GM12878 (cell line): ENCODE measurements around the gene REEP3. TPM values are rescaled to one million over a fixed set of nuclear protein-coding genes. Genes with fewer than 3 reads are reported as not detected.

Experiments
- ATAC-seq: fragments of 200-7000 bp; cut with Tn5 transposase; 3 replicates; pipeline ENCODE4 v1.9.1; 2020; ENCODE audit warnings: mild to moderate bottlenecking, moderate library complexity
- BruUV-seq: library from RNA; stranded (reverse); fragments of 400-500 nt; replicated peaks from 2 replicates; lab custom pipeline; 2021; lab: Mats Ljungman, UMichigan
- CTCF ChIA-PET: fragments of 300-600 bp; sonication (Branson Sonifier 250); formaldehyde crosslinking; extraction: SDS; loops from one replicate; lab custom pipeline; 2021; ENCODE audit warnings: inconsistent platforms; lab: Yijun Ruan, JAX
- POLR2A ChIA-PET: fragments of 350-600 bp; formaldehyde crosslinking; extraction: SDS; loops from one replicate; lab custom pipeline; 2021; ENCODE audit warnings: inconsistent platforms; lab: Charles Lee
- RAD21 ChIA-PET: fragments of 300-600 bp; sonication (Branson Sonifier 250); formaldehyde crosslinking; loops from one replicate; lab custom pipeline; 2023; ENCODE audit warnings: antibody characterized with exemption; ENCODE audit not compliant: unreplicated experiment; lab: Charles Lee
- SMC1A ChIA-PET: fragments of 300-600 bp; sonication (Branson Sonifier 250); formaldehyde crosslinking; loops from one replicate; lab custom pipeline; 2023; ENCODE audit not compliant: unreplicated experiment, uncharacterized antibody; lab: Charles Lee
- DNase-seq: peaks from one replicate; pipeline ENCODE4 v3.0.0-alpha.2; 2011; ENCODE audit warnings: low read depth, low spot score
- FAIRE-seq: peaks from 3 replicates; lab custom pipeline; 2011; peaks lifted over from hg19 to GRCh38; lab: Jason Lieb, UNC
- H2AFZ ChIP-seq: 2 replicates; pipeline ENCODE4 v1.6.0; 2011; ENCODE audit warnings: low read depth, low read length, control low read depth; ENCODE audit not compliant: control insufficient read depth
- H3K27ac ChIP-seq: 2 replicates; pipeline ENCODE4 v1.5.1; 2011; ENCODE audit warnings: control low read depth; ENCODE audit not compliant: control insufficient read depth, insufficient read depth
- H3K27me3 ChIP-seq, 2 experiments: replicated peaks in 1 of 2; 2 replicates each; pipeline versions ENCODE4 v1.6.0 to v1.6.1; 2011; ENCODE audit warnings: low read length in 1 of 2; ENCODE audit not compliant: control insufficient read depth in 2 of 2, insufficient read depth in 2 of 2
- H3K36me3 ChIP-seq, 2 experiments: 2 replicates each; pipeline ENCODE4 v1.5.1; 2011; ENCODE audit warnings: low read length in 1 of 2; ENCODE audit not compliant: control insufficient read depth in 2 of 2, insufficient read depth in 2 of 2
- H3K4me1 ChIP-seq: 2 replicates; pipeline ENCODE4 v1.6.1; 2011; ENCODE audit warnings: mild to moderate bottlenecking, low read length, moderate library complexity, mixed read lengths; ENCODE audit not compliant: control insufficient read depth, insufficient read depth
- H3K4me2 ChIP-seq: 2 replicates; pipeline ENCODE4 v1.6.0; 2011; ENCODE audit warnings: control low read depth; ENCODE audit not compliant: control insufficient read depth, insufficient read depth
- H3K4me3 ChIP-seq: fragments of 200-600 bp; sonication (generic); 2 replicates; pipeline ENCODE4 v1.5.1; 2016
- H3K79me2 ChIP-seq: 2 replicates; pipeline ENCODE4 v1.6.0; 2011; ENCODE audit warnings: low read length; ENCODE audit not compliant: control insufficient read depth, insufficient read depth
- H3K9ac ChIP-seq: 2 replicates; pipeline ENCODE4 v1.8.0; 2011; ENCODE audit warnings: low read length, control low read depth, mixed read lengths; ENCODE audit not compliant: control insufficient read depth, insufficient read depth
- H3K9me3 ChIP-seq: replicated peaks from 3 replicates; pipeline ENCODE4 v1.5.1; 2011; ENCODE audit warnings: mild to moderate bottlenecking, low read length; ENCODE audit not compliant: control insufficient read depth, insufficient read depth
- H4K20me1 ChIP-seq: 2 replicates; pipeline ENCODE4 v1.6.0; 2011; ENCODE audit not compliant: control insufficient read depth, insufficient read depth
- FOXK2 ChIP-seq: fragments of 450-650 bp; IDR thresholded peaks from 2 replicates; pipeline ENCODE4 v1.6.1; 2017; ENCODE audit warnings: mild to moderate bottlenecking, moderate library complexity
- FOXM1 ChIP-seq: IDR thresholded peaks from 2 replicates; pipeline ENCODE4 v1.6.1; 2012; ENCODE audit warnings: low read depth, mild to moderate bottlenecking, inconsistent platforms, low read length, moderate library complexity
- HDGF ChIP-seq: fragments of 450-650 bp; IDR thresholded peaks from 2 replicates; pipeline ENCODE4 v1.6.1; 2016; ENCODE audit warnings: antibody characterized with exemption
- LARP7 ChIP-seq: fragments of 450-650 bp; IDR thresholded peaks from 2 replicates; pipeline ENCODE4 v1.6.1; 2017; ENCODE audit warnings: mild to moderate bottlenecking
- NFXL1 ChIP-seq: fragments of 450-650 bp; IDR thresholded peaks from 2 replicates; pipeline ENCODE4 v1.6.1; 2017; ENCODE audit warnings: antibody characterized with exemption, mild to moderate bottlenecking, borderline replicate concordance
- PAX8 ChIP-seq: fragments of 450-650 bp; IDR thresholded peaks from 2 replicates; pipeline ENCODE4 v1.6.1; 2017; ENCODE audit warnings: mild to moderate bottlenecking, moderate library complexity
- SMC3 ChIP-seq: IDR thresholded peaks from 2 replicates; pipeline ENCODE4 v1.6.1; 2011; ENCODE audit warnings: low read length, improper control_type of control experiment, borderline replicate concordance
- WRNIP1 ChIP-seq: IDR thresholded peaks from 2 replicates; pipeline ENCODE4 v1.6.1; 2011; ENCODE audit warnings: low read depth, low read length, improper control_type of control experiment, borderline replicate concordance
- YBX1 ChIP-seq: fragments of 450-650 bp; IDR thresholded peaks from 2 replicates; pipeline ENCODE4 v1.6.1; 2016; ENCODE audit warnings: antibody characterized with exemption
- ZNF274 ChIP-seq: IDR thresholded peaks from one replicate; pipeline ENCODE4 v1.8.0; 2011; ENCODE audit not compliant: insufficient read length, insufficient read depth
- ZZZ3 ChIP-seq: IDR thresholded peaks from 2 replicates; pipeline ENCODE4 v1.6.1; 2011; ENCODE audit warnings: low read depth; ENCODE audit not compliant: control insufficient read depth, insufficient read length
- in situ Hi-C: fragments of 300-500 bp; cut with MboI; formaldehyde crosslinking; loops from 9 replicates; pipeline ENCODE4 v1.14.3; 2018; ENCODE audit warnings: mixed read lengths
- intact Hi-C: fragments of 100-400 bp; cut with micrococcal nuclease; formaldehyde crosslinking; loops from one replicate; pipeline ENCODE4 v1.14.2; 2022; ENCODE audit not compliant: unreplicated experiment
- polyA plus RNA-seq, 11 experiments: library from polyadenylated mRNA; depleted of rRNA in 4 of 11; unstranded in 6 of 11; stranded (reverse) in 5 of 11; fragments of >200 nt; fragmentation: Nextera tagmentation in 4 of 11; fragmentation: Illumina TruSeq in 1 of 11; extraction: Ambion mirVana in 4 of 11; extraction: Trizol in 1 of 11; gene quantifications; 1 replicate in 1 of 11; 2 replicates in 10 of 11; pipeline versions ENCODE4 v1.2.1 to v1.2.3, GENCODE V29; 2011 to 2016; ENCODE audit warnings: inconsistent platforms in 2 of 11, missing spikeins in 2 of 11, low read depth in 1 of 11
- total RNA-seq, 4 experiments: library from RNA; depleted of rRNA in 3 of 4; stranded (reverse); fragments of >200 nt in 3 of 4; fragmentation: Illumina TruSeq in 1 of 4; extraction: Trizol in 1 of 4; gene quantifications; 2 replicates each; pipeline versions ENCODE4 v1.2.1 to v1.2.3, GENCODE V29; 2013 to 2021
- TF ChIP-seq, protein P1 (sequence below): IDR thresholded peaks from 2 replicates; pipeline ENCODE4 v1.6.1; 2012; ENCODE audit warnings: low read depth, low read length, improper control_type of control experiment
- TF ChIP-seq, protein P2 (sequence below): IDR thresholded peaks from 2 replicates; pipeline ENCODE4 v1.6.1; 2012; ENCODE audit warnings: improper control_type of control experiment, low read depth, low read length; ENCODE audit not compliant: insufficient replicate concordance

Gene REEP3
- total and polyA plus RNA-seq, 10 of the 15 experiments (the other 5 are each of a cell fraction or from before 2014, with no cell fraction given), result 4.9 to 25.9 (median 16.2) TPM

GRCh38 chr10:63641366-63641765, 120.2 kb downstream of the REEP3 start:
- CTCF ChIA-PET, result interaction anchor here (2.1 kb wide), 1 partner anchor 10 kb away, joined by 7 read pairs; no protein-coding TSS in a partner anchor

More at GRCh38 chr10:63641366-63641765, 120.2 kb downstream of the REEP3 start:
- Histone ChIP-seq H3K36me3 (no peaks in the 10 kb centered on the region), H3K27ac (no peak overlapping the region), H3K4me3 (no peak overlapping the region), H3K9me3 (no peaks in the 10 kb centered on the region), H3K9ac (no peak overlapping the region)
- no peak for ATAC-seq
- RAD21 ChIA-PET, result no interaction called here
- SMC1A ChIA-PET, result interaction anchor here (1.0 kb wide), 1 partner anchor 210 kb away, joined by 3 read pairs; no protein-coding TSS in a partner anchor
- TF ChIP-seq YBX1 (no peak), ZNF274 (no peak), FOXM1 (no peak), SMC3 (no peak), HDGF (no peak), FOXK2 (no peak), LARP7 (no peak), WRNIP1 (no peak), ZZZ3 (no peak), NFXL1 (no peak), PAX8 (no peak)
- TF ChIP-seq, protein P1, sequence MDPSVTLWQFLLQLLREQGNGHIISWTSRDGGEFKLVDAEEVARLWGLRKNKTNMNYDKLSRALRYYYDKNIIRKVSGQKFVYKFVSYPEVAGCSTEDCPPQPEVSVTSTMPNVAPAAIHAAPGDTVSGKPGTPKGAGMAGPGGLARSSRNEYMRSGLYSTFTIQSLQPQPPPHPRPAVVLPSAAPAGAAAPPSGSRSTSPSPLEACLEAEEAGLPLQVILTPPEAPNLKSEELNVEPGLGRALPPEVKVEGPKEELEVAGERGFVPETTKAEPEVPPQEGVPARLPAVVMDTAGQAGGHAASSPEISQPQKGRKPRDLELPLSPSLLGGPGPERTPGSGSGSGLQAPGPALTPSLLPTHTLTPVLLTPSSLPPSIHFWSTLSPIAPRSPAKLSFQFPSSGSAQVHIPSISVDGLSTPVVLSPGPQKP, result no peak
- TF ChIP-seq, protein P2, sequence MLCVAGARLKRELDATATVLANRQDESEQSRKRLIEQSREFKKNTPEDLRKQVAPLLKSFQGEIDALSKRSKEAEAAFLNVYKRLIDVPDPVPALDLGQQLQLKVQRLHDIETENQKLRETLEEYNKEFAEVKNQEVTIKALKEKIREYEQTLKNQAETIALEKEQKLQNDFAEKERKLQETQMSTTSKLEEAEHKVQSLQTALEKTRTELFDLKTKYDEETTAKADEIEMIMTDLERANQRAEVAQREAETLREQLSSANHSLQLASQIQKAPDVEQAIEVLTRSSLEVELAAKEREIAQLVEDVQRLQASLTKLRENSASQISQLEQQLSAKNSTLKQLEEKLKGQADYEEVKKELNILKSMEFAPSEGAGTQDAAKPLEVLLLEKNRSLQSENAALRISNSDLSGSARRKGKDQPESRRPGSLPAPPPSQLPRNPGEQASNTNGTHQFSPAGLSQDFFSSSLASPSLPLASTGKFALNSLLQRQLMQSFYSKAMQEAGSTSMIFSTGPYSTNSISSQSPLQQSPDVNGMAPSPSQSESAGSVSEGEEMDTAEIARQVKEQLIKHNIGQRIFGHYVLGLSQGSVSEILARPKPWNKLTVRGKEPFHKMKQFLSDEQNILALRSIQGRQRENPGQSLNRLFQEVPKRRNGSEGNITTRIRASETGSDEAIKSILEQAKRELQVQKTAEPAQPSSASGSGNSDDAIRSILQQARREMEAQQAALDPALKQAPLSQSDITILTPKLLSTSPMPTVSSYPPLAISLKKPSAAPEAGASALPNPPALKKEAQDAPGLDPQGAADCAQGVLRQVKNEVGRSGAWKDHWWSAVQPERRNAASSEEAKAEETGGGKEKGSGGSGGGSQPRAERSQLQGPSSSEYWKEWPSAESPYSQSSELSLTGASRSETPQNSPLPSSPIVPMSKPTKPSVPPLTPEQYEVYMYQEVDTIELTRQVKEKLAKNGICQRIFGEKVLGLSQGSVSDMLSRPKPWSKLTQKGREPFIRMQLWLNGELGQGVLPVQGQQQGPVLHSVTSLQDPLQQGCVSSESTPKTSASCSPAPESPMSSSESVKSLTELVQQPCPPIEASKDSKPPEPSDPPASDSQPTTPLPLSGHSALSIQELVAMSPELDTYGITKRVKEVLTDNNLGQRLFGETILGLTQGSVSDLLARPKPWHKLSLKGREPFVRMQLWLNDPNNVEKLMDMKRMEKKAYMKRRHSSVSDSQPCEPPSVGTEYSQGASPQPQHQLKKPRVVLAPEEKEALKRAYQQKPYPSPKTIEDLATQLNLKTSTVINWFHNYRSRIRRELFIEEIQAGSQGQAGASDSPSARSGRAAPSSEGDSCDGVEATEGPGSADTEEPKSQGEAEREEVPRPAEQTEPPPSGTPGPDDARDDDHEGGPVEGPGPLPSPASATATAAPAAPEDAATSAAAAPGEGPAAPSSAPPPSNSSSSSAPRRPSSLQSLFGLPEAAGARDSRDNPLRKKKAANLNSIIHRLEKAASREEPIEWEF, result no peak
- TF ChIP-seq, all 136 proteins: peak for 0
- H3K4me1 ChIP-seq, result no peaks in the 10 kb centered on the region; the same call in 1 of the 2 replicates
- H3K27me3 ChIP-seq, result no peaks in the 10 kb centered on the region
- no peaks in the 10 kb centered on the region for H3K79me2 ChIP-seq
- FAIRE-seq (no peak), DNase-seq (no peak)
- BruUV-seq, result no TSS peak
- H3K4me2 ChIP-seq, result no peak overlapping the region
- H4K20me1 ChIP-seq, result no peaks in the 10 kb centered on the region
- intact Hi-C loops, result no loop called here
- in situ Hi-C loops, result no loop called here
- POLR2A ChIA-PET, result no interaction called here
- no peak overlapping the region for H2AFZ ChIP-seq
